Measurements from ENCODE around the gene L3MBTL4. TPM values are rescaled to one million over a fixed set of nuclear protein-coding genes. Genes with fewer than 3 reads are reported as not detected.

L3MBTL4 gene
- polyA plus RNA-seq, 1 of the 3 experiments (the other 2 are of a cell fraction): 0.02 TPM

GRCh38 chr18:5983488-5983887 lies 431.2 kb downstream of the L3MBTL4 start:
- ChIA-PET POLR2A (no interaction called here), CTCF (no interaction called here)
- H4K20me1 ChIP-seq (ENCODE audit: insufficient read depth): no peaks in the 10 kb centered on the region
- no peaks in the 10 kb centered on the region; a peak in 1 of 4 replicates for H3K4me1 ChIP-seq (ENCODE audit: control insufficient read depth in 1 of 2, insufficient read depth in 2 of 2, low read depth in 1 of 2, low read length in 1 of 2)
- no peak overlapping the region for H3K4me2 ChIP-seq
- H3K27me3 ChIP-seq (ENCODE audit: insufficient read depth): no peaks in the 10 kb centered on the region
- H3K4me3 ChIP-seq (ENCODE audit: low read depth in 2 of 2, low read length in 1 of 2): no peak overlapping the region
- DNase-seq: no peak
- H3K36me3 ChIP-seq (replicated peaks in 1 of 2; ENCODE audit: control insufficient read depth in 1 of 2, insufficient read depth in 2 of 2, low read length in 1 of 2): no peaks in the 10 kb centered on the region
- H3K27ac ChIP-seq (ENCODE audit: low read depth in 2 of 2, low read length in 1 of 2): no peak overlapping the region
- H3K9me2 ChIP-seq: no peaks in the 10 kb centered on the region
- no peak overlapping the region for H3K9ac ChIP-seq
- H2AFZ ChIP-seq (ENCODE audit: low read depth): no peak overlapping the region
- WGBS (ENCODE audit: low lambda C conversion rate): 36% methylated on average over 4 of the region's 4 CpGs
- no peaks in the 10 kb centered on the region for H3K9me3 ChIP-seq
- H3K79me2 ChIP-seq (ENCODE audit: insufficient read depth): no peaks in the 10 kb centered on the region
- no peaks in the 10 kb centered on the region for H3F3A ChIP-seq (replicated peaks; ENCODE audit: insufficient read depth)
- no peak for TF ChIP-seq NFIC (IDR thresholded peaks at IDR 0.05; ENCODE audit: borderline replicate concordance)
- no peak for TF ChIP-seq RCOR1 (IDR thresholded peaks at IDR 0.05; ENCODE audit: low read length)
- TF ChIP-seq RAD21 (IDR thresholded peaks at IDR 0.05; ENCODE audit: low read length): no peak
- TF ChIP-seq ZBTB33 (IDR thresholded peaks at IDR 0.05; ENCODE audit: borderline replicate concordance, low read depth): no peak
- TF ChIP-seq FOSL2 (IDR thresholded peaks at IDR 0.05; ENCODE audit: borderline replicate concordance, low read depth): no peak
- TF ChIP-seq SMC3 (IDR thresholded peaks at IDR 0.05; ENCODE audit: low read depth, low read length): no peak
- no peak for TF ChIP-seq USF1 (IDR thresholded peaks at IDR 0.05; ENCODE audit: borderline replicate concordance, low read depth)
- TF ChIP-seq CHD2 (IDR thresholded peaks at IDR 0.05; ENCODE audit: low read length, partially characterized antibody): no peak

GRCh38 chr18:5982332-5982731 lies 432.4 kb downstream of the L3MBTL4 start:
- 49% methylated on average over 3 of the region's 3 CpGs for WGBS (ENCODE audit: low lambda C conversion rate)
- H3K4me3 ChIP-seq (ENCODE audit: low read depth in 2 of 2, low read length in 1 of 2): no peak overlapping the region
- H3K9ac ChIP-seq: no peak overlapping the region
- H3K4me2 ChIP-seq: no peak overlapping the region
- H3K4me1 ChIP-seq (ENCODE audit: control insufficient read depth in 1 of 2, insufficient read depth in 2 of 2, low read depth in 1 of 2, low read length in 1 of 2): no peaks in the 10 kb centered on the region; a peak in 1 of 4 replicates
- no peaks in the 10 kb centered on the region for H3K36me3 ChIP-seq (replicated peaks in 1 of 2; ENCODE audit: control insufficient read depth in 1 of 2, insufficient read depth in 2 of 2, low read length in 1 of 2)
- no peak for DNase-seq
- H3K27ac ChIP-seq (ENCODE audit: low read depth in 2 of 2, low read length in 1 of 2): no peak overlapping the region
- no peaks in the 10 kb centered on the region for H3K27me3 ChIP-seq (ENCODE audit: insufficient read depth)
- H3K79me2 ChIP-seq (ENCODE audit: insufficient read depth): no peaks in the 10 kb centered on the region
- H4K20me1 ChIP-seq (ENCODE audit: insufficient read depth): no peaks in the 10 kb centered on the region
- H3K9me3 ChIP-seq: no peaks in the 10 kb centered on the region
- TF ChIP-seq RXRA (IDR thresholded peaks at IDR 0.05; ENCODE audit: borderline replicate concordance, low read depth): no peak
- no peak for TF ChIP-seq USF2 (IDR thresholded peaks at IDR 0.05; ENCODE audit: borderline replicate concordance, low read depth, low read length)
- TF ChIP-seq MAX (IDR thresholded peaks at IDR 0.05; ENCODE audit: low read depth): no peak
- CTCF ChIA-PET: no interaction called here
- no peaks in the 10 kb centered on the region for H3F3A ChIP-seq (replicated peaks; ENCODE audit: insufficient read depth)
- H2AFZ ChIP-seq (ENCODE audit: low read depth): no peak overlapping the region
- H3K9me2 ChIP-seq: no peaks in the 10 kb centered on the region
- POLR2A ChIA-PET: no interaction called here

Data from SK-N-SH (cell line).